Caco-2 (cell line): ENCODE measurements around the gene MAP7D1. TPM values are rescaled to one million over a fixed set of nuclear protein-coding genes. Genes with fewer than 3 reads are reported as not detected.

ENCODE experiments used
- BruUV-seq: library from RNA; stranded (reverse); fragments of 400-500 nt; replicated peaks from 2 replicates; lab custom pipeline; 2021; lab: Mats Ljungman, UMichigan
- CTCF ChIA-PET: fragments of 300-600 bp; sonication (Branson Sonifier 250); formaldehyde crosslinking; loops from one replicate; lab custom pipeline; 2022; ENCODE audit warnings: antibody characterized with exemption; lab: Charles Lee
- POLR2A ChIA-PET: fragments of 300-600 bp; sonication (Branson Sonifier 250); formaldehyde crosslinking; loops from one replicate; lab custom pipeline; 2022; ENCODE audit warnings: antibody characterized with exemption; lab: Charles Lee
- DNase-seq, 2 experiments: peaks; one replicate each; pipeline versions ENCODE4 v3.0.0 to v3.0.0-alpha.2; 2020 to 2022
- H3K27me3 ChIP-seq: replicated peaks from 2 replicates; pipeline ENCODE4 v1.6.0; 2011; ENCODE audit warnings: low read length; ENCODE audit not compliant: control insufficient read depth, insufficient read depth
- H3K36me3 ChIP-seq: 2 replicates; pipeline ENCODE4 v1.5.1; 2011; ENCODE audit warnings: low read length; ENCODE audit not compliant: control insufficient read depth, insufficient read depth
- H3K4me1 ChIP-seq: fragments of 250-450 bp; sonication (Bioruptor Pico); 2 replicates; pipeline ENCODE4 v1.5.1; 2020; ENCODE audit warnings: mild to moderate bottlenecking
- H3K4me3 ChIP-seq: 2 replicates; pipeline ENCODE4 v1.5.1; 2011; ENCODE audit warnings: low read depth, mild to moderate bottlenecking, control low read depth, low read length
- H3K9me3 ChIP-seq: fragments of 250-450 bp; sonication (Bioruptor Pico); 2 replicates; pipeline ENCODE4 v1.5.1; 2020; ENCODE audit warnings: mild to moderate bottlenecking, moderate library complexity
- H3K27ac Mint-ChIP-seq: one replicate; pipeline ENCODE4 v1.8.0; 2022; ENCODE audit warnings: mixed read lengths; ENCODE audit not compliant: unreplicated experiment
- H3K27me3 Mint-ChIP-seq: one replicate; pipeline ENCODE4 v1.8.0; 2022; ENCODE audit warnings: mixed read lengths; ENCODE audit not compliant: insufficient read depth, unreplicated experiment
- H3K36me3 Mint-ChIP-seq: one replicate; pipeline ENCODE4 v1.8.0; 2022; ENCODE audit warnings: mild to moderate bottlenecking, mixed read lengths; ENCODE audit not compliant: insufficient read depth, unreplicated experiment
- H3K4me1 Mint-ChIP-seq: one replicate; pipeline ENCODE4 v1.8.0; 2022; ENCODE audit warnings: low read depth, mixed read lengths; ENCODE audit not compliant: unreplicated experiment
- H3K4me3 Mint-ChIP-seq: one replicate; pipeline ENCODE4 v1.8.0; 2022; ENCODE audit warnings: mild to moderate bottlenecking, moderate library complexity, mixed read lengths; ENCODE audit not compliant: unreplicated experiment
- H3K9me3 Mint-ChIP-seq: one replicate; pipeline ENCODE4 v1.8.0; 2022; ENCODE audit warnings: mixed read lengths; ENCODE audit not compliant: unreplicated experiment
- CTCF ChIP-seq, 2 experiments: fragments of 200-600 bp in 1 of 2; IDR thresholded peaks; 1 replicate in 1 of 2; 2 replicates in 1 of 2; pipeline versions ENCODE4 v1.5.1 to v1.8.0; 2011 to 2022; ENCODE audit warnings: antibody characterized with exemption in 1 of 2, control low read depth in 1 of 2, inconsistent platforms in 1 of 2, low read depth in 1 of 2, low read length in 1 of 2, mild to moderate bottlenecking in 1 of 2, moderate library complexity in 1 of 2; ENCODE audit not compliant: insufficient read depth in 1 of 2, severe bottlenecking in 1 of 2, unreplicated experiment in 1 of 2
- intact Hi-C: fragments of 100-400 bp; cut with micrococcal nuclease; formaldehyde crosslinking; loops from one replicate; pipeline ENCODE4 v1.10.0; 2022; ENCODE audit not compliant: unreplicated experiment
- total RNA-seq: library from RNA; stranded (reverse); gene quantifications from 2 replicates; pipeline ENCODE4 v1.2.3, GENCODE V29; 2022

The MAP7D1 gene
- total RNA-seq, 1 experiment from 2014 or later, result 37.7 TPM

GRCh38 chr1:36115931-36116330 lies 40.0 kb upstream of the MAP7D1 start:
- H3K27ac Mint-ChIP-seq, result no peak overlapping the region
- no peaks in the 10 kb centered on the region for H3K9me3 Mint-ChIP-seq
- H3K27me3 Mint-ChIP-seq, result no peaks in the 10 kb centered on the region
- H3K4me3 Mint-ChIP-seq, result no peak overlapping the region
- no peaks in the 10 kb centered on the region for H3K27me3 ChIP-seq
- H3K4me1 ChIP-seq, result no peaks in the 10 kb centered on the region
- H3K36me3 Mint-ChIP-seq, result no peaks in the 10 kb centered on the region
- ChIA-PET CTCF (interaction anchor here (0.6 kb wide), 1 partner anchor 259 kb away, joined by 7 read pairs; no protein-coding TSS in a partner anchor), POLR2A (no interaction called here)
- no peak overlapping the region for H3K4me3 ChIP-seq
- intact Hi-C loops, result no loop called here
- no peak for TF ChIP-seq CTCF (IDR thresholded peaks at IDR 0.05; ENCODE audit: insufficient read depth in 1 of 2, low read depth in 1 of 2, low read length in 1 of 2, severe bottlenecking in 1 of 2, unreplicated experiment in 1 of 2)
- DNase-seq, result no peak
- no peaks in the 10 kb centered on the region for H3K36me3 ChIP-seq
- no peaks in the 10 kb centered on the region for H3K9me3 ChIP-seq
- no peaks in the 10 kb centered on the region for H3K4me1 Mint-ChIP-seq
- BruUV-seq, result no TSS peak

GRCh38 chr1:36116901-36117300 lies 39.1 kb upstream of the MAP7D1 start:
- ChIA-PET CTCF (no interaction called here), POLR2A (no interaction called here)
- no peaks in the 10 kb centered on the region for H3K36me3 ChIP-seq
- Mint-ChIP-seq H3K27me3 (no peaks in the 10 kb centered on the region), H3K36me3 (no peaks in the 10 kb centered on the region), H3K9me3 (no peaks in the 10 kb centered on the region), H3K4me3 (no peak overlapping the region), H3K27ac (no peak overlapping the region), H3K4me1 (no peaks in the 10 kb centered on the region)
- intact Hi-C loops, result no loop called here
- no peaks in the 10 kb centered on the region for H3K27me3 ChIP-seq
- no peaks in the 10 kb centered on the region for H3K9me3 ChIP-seq
- no peak for TF ChIP-seq CTCF (IDR thresholded peaks at IDR 0.05; ENCODE audit: insufficient read depth in 1 of 2, low read depth in 1 of 2, low read length in 1 of 2, severe bottlenecking in 1 of 2, unreplicated experiment in 1 of 2)
- no TSS peak for BruUV-seq
- DNase-seq, result no peak
- H3K4me3 ChIP-seq, result no peak overlapping the region
- H3K4me1 ChIP-seq, result no peaks in the 10 kb centered on the region

GRCh38 chr1:36118447-36119204 lies 37.3 kb upstream of the MAP7D1 start:
- ChIA-PET POLR2A (no interaction called here), CTCF (no interaction called here)
- no peaks in the 10 kb centered on the region for H3K4me1 Mint-ChIP-seq
- no peaks in the 10 kb centered on the region for H3K36me3 Mint-ChIP-seq
- H3K9me3 Mint-ChIP-seq, result no peaks in the 10 kb centered on the region
- H3K9me3 ChIP-seq, result no peaks in the 10 kb centered on the region
- no peak overlapping the region for H3K4me3 Mint-ChIP-seq
- no peak for TF ChIP-seq CTCF (IDR thresholded peaks at IDR 0.05; ENCODE audit: insufficient read depth in 1 of 2, low read depth in 1 of 2, low read length in 1 of 2, severe bottlenecking in 1 of 2, unreplicated experiment in 1 of 2)
- H3K4me1 ChIP-seq, result no peaks in the 10 kb centered on the region
- H3K27ac Mint-ChIP-seq, result no peak overlapping the region
- H3K27me3 ChIP-seq, result no peaks in the 10 kb centered on the region
- H3K27me3 Mint-ChIP-seq, result peaks cover 3% of the 10 kb centered on the region
- DNase-seq, result no peak
- intact Hi-C loops, result no loop called here
- no peak overlapping the region for H3K4me3 ChIP-seq
- no peaks in the 10 kb centered on the region for H3K36me3 ChIP-seq
- BruUV-seq, result no TSS peak
